ENCODE measurements around the gene SLC26A11. TPM values are rescaled to one million over a fixed set of nuclear protein-coding genes. Genes with fewer than 3 reads are reported as not detected.

SLC26A11 gene
- total RNA-seq, 4 donors from 2014 or later, result 7.9 to 19.7 (median 13.7) TPM

- Histone ChIP-seq H3K4me1 (peaks cover 0 to 17% (median under 1%) of the 10 kb centered on the region in 3 donors), H3K36me3 (peaks cover 0 to 77% of the 10 kb centered on the region in 2 donors), H3K27me3 (no peaks in the 10 kb centered on the region), H3K9me3 (no peaks in the 10 kb centered on the region), H3K27ac (no peak overlapping the region), H3K4me3 (no peak overlapping the region)
- 81 to 88% methylated on average over 2 of the region's 2 CpGs for WGBS, 2 donors (ENCODE audit: low coverage in 1 of 2)
- TF ChIP-seq CTCF (IDR thresholded peaks at IDR 0.05) (no peak), EP300 (IDR thresholded peaks at IDR 0.05) (no peak), POLR2AphosphoS5 (IDR thresholded peaks at IDR 0.05) (no peak), POLR2A (IDR thresholded peaks at IDR 0.05) (no peak)
- ATAC-seq, result no peak
Observed at GRCh38 chr17:80269405-80269807, 49.2 kb downstream of the SLC26A11 start.

GRCh38 chr17:80270104-80270503 is 49.9 kb downstream of the SLC26A11 start:
- Histone ChIP-seq H3K4me3 (no peak overlapping the region), H3K9me3 (no peaks in the 10 kb centered on the region), H3K36me3 (peaks cover 0 to 73% of the 10 kb centered on the region in 2 donors), H3K27ac (no peak overlapping the region), H3K27me3 (no peaks in the 10 kb centered on the region), H3K4me1 (peaks cover 0 to 12% (median 0%) of the 10 kb centered on the region in 3 donors)
- ATAC-seq, result no peak
- WGBS, 2 donors (ENCODE audit: low coverage in 1 of 2), result 65 to 70% methylated on average over 2 to 6 of the region's 10 CpGs
- no peak for TF ChIP-seq CTCF (IDR thresholded peaks at IDR 0.05)
- TF ChIP-seq POLR2AphosphoS5 (IDR thresholded peaks at IDR 0.05), result no peak

GRCh38 chr17:80270836-80271235 is 50.6 kb downstream of the SLC26A11 start:
- WGBS, 2 donors (ENCODE audit: low coverage in 1 of 2), result 50 to 93% methylated on average over 2 to 3 of the region's 4 CpGs
- Histone ChIP-seq H3K36me3 (peaks cover 0 to 66% of the 10 kb centered on the region in 2 donors), H3K4me1 (peaks cover 0 to 5% (median 0%) of the 10 kb centered on the region in 3 donors), H3K27me3 (no peaks in the 10 kb centered on the region), H3K9me3 (no peaks in the 10 kb centered on the region), H3K4me3 (no peak overlapping the region), H3K27ac (no peak overlapping the region)
- no peak for TF ChIP-seq EP300 (IDR thresholded peaks at IDR 0.05)
- TF ChIP-seq CTCF (IDR thresholded peaks at IDR 0.05), result no peak
- TF ChIP-seq POLR2A (IDR thresholded peaks at IDR 0.05), result no peak
- no peak for TF ChIP-seq POLR2AphosphoS5 (IDR thresholded peaks at IDR 0.05)
- ATAC-seq, result no peak

- Histone ChIP-seq H3K36me3 (peaks cover 0 to 51% of the 10 kb centered on the region in 2 donors), H3K9me3 (no peaks in the 10 kb centered on the region), H3K4me3 (no peak overlapping the region), H3K27me3 (no peaks in the 10 kb centered on the region), H3K27ac (no peak overlapping the region), H3K4me1 (peaks cover 0 to 5% (median 0%) of the 10 kb centered on the region in 3 donors)
- 95% methylated on average over 10 of the region's 10 CpGs; no CpG with 5 or more reads in 1 of the 2 donors for WGBS, 2 donors (ENCODE audit: low coverage in 1 of 2)
- TF ChIP-seq CTCF (IDR thresholded peaks at IDR 0.05) (no peak), EP300 (IDR thresholded peaks at IDR 0.05) (no peak), POLR2A (IDR thresholded peaks at IDR 0.05) (no peak), POLR2AphosphoS5 (IDR thresholded peaks at IDR 0.05) (no peak)
- no peak for ATAC-seq
Observed at GRCh38 chr17:80272366-80272765, 52.1 kb downstream of the SLC26A11 start.

- Histone ChIP-seq H3K27ac (no peak overlapping the region), H3K36me3 (peaks cover 0 to 49% of the 10 kb centered on the region in 2 donors), H3K4me3 (no peak overlapping the region), H3K9me3 (no peaks in the 10 kb centered on the region), H3K4me1 (peaks cover 0 to 25% (median 0%) of the 10 kb centered on the region in 3 donors), H3K27me3 (no peaks in the 10 kb centered on the region)
- TF ChIP-seq POLR2AphosphoS5 (IDR thresholded peaks at IDR 0.05), result no peak
- TF ChIP-seq POLR2A (IDR thresholded peaks at IDR 0.05), result no peak
- no peak for TF ChIP-seq CTCF (IDR thresholded peaks at IDR 0.05)
- TF ChIP-seq EP300 (IDR thresholded peaks at IDR 0.05), result no peak
- no peak for ATAC-seq
- WGBS, 2 donors (ENCODE audit: low coverage in 1 of 2), result 80% methylated on average over 2 of the region's 9 CpGs; no CpG with 5 or more reads in 1 of the 2 donors
Observed at GRCh38 chr17:80274331-80274730, 54.1 kb downstream of the SLC26A11 start.

Measured in gastroesophageal sphincter (tissue), 4 donors.